H1 (cell line): ENCODE measurements around the gene MAD2L2. TPM values are rescaled to one million over a fixed set of nuclear protein-coding genes. Genes with fewer than 3 reads are reported as not detected.

Experiments
- MAFK ChIP-seq: IDR thresholded peaks from 2 replicates; pipeline ENCODE4 v1.6.1; 2012; ENCODE audit warnings: low read depth, mild to moderate bottlenecking, improper control_type of control experiment, low read length
- polyA plus RNA-seq, 7 experiments: library from polyadenylated mRNA; depleted of rRNA in 3 of 7; stranded (reverse) in 5 of 7; unstranded in 2 of 7; fragments of >200 nt in 5 of 7; fragments of 200-250 nt in 2 of 7; gene quantifications; 1 replicate in 5 of 7; 2 replicates in 1 of 7; 4 replicates in 1 of 7; pipeline versions ENCODE4 v1.2.1 to v1.2.3, GENCODE V29; 2011 to 2013; ENCODE audit warnings: missing spikeins in 2 of 7, mixed read lengths in 2 of 7
- total RNA-seq: library from RNA; stranded (reverse); fragmentation: NEBNext Ultra II Directional; extraction: Animal tissue kit (Norgen Biotek cat#: 25700); gene quantifications from 2 replicates; pipeline ENCODE4 v1.2.1, GENCODE V29; 2021

MAD2L2 gene
- total and polyA plus RNA-seq, 2 of the 8 experiments (the other 6 are each of a cell fraction or from before 2014, with no cell fraction given) = 310 to 469 TPM

DNA sequence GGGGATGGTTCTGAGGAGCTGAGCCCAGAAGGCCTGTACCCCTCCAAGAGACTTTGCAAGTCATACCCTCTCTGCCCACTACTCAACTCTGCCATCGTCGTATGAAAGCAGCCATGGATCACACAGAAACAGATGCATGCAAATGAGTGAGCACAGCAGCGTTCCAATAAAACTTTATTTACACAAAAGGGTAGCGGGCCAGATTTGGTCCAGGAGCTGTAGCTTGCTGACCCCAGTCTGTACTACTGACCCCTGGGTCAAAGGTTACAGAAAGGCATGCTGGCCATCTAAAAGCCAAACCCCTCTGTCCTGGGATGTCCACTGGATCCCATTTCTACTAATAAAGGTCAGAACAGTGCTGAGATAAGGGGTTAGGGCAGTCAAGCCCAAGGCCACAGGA is 46.2 kb upstream of the MAD2L2 start (continued):
- no peak for TF ChIP-seq MAFK
